Fibroblast of the aortic adventitia (primary cell): ENCODE data around the gene CDH8. TPM values are rescaled to one million over a fixed set of nuclear protein-coding genes. Genes with fewer than 3 reads are reported as not detected.
"Not testable (repeated sequence)": the region's sequence is repeated elsewhere in the genome, so short reads cannot be mapped to it uniquely, and the experiment has no call there.

Source experiments
- DNase-seq: peaks from one replicate; pipeline ENCODE4 v3.0.0-alpha.2; 2010; ENCODE audit warnings: low read depth
- H3K4me3 ChIP-seq: 2 replicates; pipeline ENCODE4 v1.5.1; 2011; ENCODE audit warnings: low read depth, mild to moderate bottlenecking, control low read depth, low read length, moderate library complexity
- CTCF ChIP-seq: IDR thresholded peaks from 2 replicates; pipeline ENCODE4 v1.5.1; 2011; ENCODE audit warnings: mild to moderate bottlenecking, low read length, control low read depth, inconsistent platforms; ENCODE audit not compliant: insufficient read depth
- total RNA-seq: library from RNA; depleted of rRNA; stranded (reverse); fragments of >200 nt; gene quantifications from 2 replicates; pipeline ENCODE4 v1.2.3, GENCODE V29; 2012; ENCODE audit warnings: low replicate concordance

The CDH8 gene
- total RNA-seq, 1 donor = not detected

- DNase-seq = no peak
- no peak for TF ChIP-seq CTCF
- H3K4me3 ChIP-seq = no peak overlapping the region
These were observed 221.4 kb downstream of the CDH8 start for GRCh38 chr16:61814726-61815347.

- no peak for TF ChIP-seq CTCF
- DNase-seq = no peak
- H3K4me3 ChIP-seq = no peak overlapping the region
These were observed 222.9 kb downstream of the CDH8 start for GRCh38 chr16:61813339-61813738.

GRCh38 chr16:61812251-61812650 lies 224.0 kb downstream of the CDH8 start:
- no peak for DNase-seq
- no peak for TF ChIP-seq CTCF
- H3K4me3 ChIP-seq = no peak overlapping the region

GRCh38 chr16:61807551-61807950 lies 228.7 kb downstream of the CDH8 start:
- DNase-seq = no peak
- no peak for TF ChIP-seq CTCF
- H3K4me3 ChIP-seq = no peak overlapping the region

GRCh38 chr16:61801217-61801616 lies 235.0 kb downstream of the CDH8 start:
- not testable (repeated sequence) for H3K4me3 ChIP-seq, DNase-seq

- DNase-seq = no peak
- no peak overlapping the region for H3K4me3 ChIP-seq
- no peak for TF ChIP-seq CTCF
These were observed 237.5 kb downstream of the CDH8 start for GRCh38 chr16:61798741-61799140.

GRCh38 chr16:61797961-61798507 lies 238.2 kb downstream of the CDH8 start:
- TF ChIP-seq CTCF = no peak
- DNase-seq = no peak
- no peak overlapping the region for H3K4me3 ChIP-seq
